ENCODE data around the gene RNF212. TPM values are rescaled to one million over a fixed set of nuclear protein-coding genes. Genes with fewer than 3 reads are reported as not detected.
A peak's percentile ranks its signal among the peaks of the same experiment; 100 is the strongest.

Gene RNF212
- total RNA-seq, 2 experiments from 2014 or later, result 3.2 to 3.5 TPM

DNA sequence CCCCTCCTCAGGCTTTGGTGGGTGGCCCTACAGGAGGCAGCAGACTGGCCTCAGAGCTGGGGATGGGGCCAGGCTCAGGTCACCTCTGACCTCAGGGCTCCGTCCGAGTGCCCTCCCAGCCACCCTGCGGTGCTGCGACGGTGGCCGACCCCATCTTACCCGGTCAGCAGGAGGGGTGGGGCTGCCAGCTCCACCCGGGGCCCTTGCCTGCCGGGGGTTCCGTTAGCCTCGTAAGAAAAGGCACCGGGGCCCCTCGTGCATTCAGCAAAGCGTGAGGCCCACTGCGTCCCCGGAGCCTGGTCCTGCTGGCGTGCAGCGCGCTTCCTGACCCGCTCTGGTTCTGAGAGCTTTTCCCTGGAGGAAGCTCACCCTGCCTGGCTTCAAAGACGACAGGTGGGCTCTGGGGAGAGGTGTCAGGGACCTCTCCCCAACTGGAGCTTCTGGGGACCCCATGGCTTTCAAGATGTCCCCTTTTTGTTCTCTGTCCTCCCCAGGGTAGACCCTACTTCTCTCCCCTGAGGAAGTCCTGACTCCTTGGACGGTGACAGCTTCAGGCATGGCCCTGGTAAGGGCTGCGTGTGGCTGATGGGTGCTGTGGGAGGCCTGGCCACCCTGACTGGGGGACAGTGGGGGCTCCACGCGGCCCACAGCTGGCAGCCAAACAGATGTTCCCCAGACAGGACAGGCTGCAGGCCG lies 86.0 kb downstream of the RNF212 start:
- CTCF ChIA-PET, result no interaction called here
- Mint-ChIP-seq H3K4me3 (no peak overlapping the region), H3K27me3 (no peaks in the 10 kb centered on the region), H3K36me3 (ENCODE audit: low read depth) (peaks cover 3% of the 10 kb centered on the region), H3K9me3 (no peaks in the 10 kb centered on the region), H3K4me1 (peaks cover 8% of the 10 kb centered on the region), H3K27ac (no peak overlapping the region)
- POLR2A ChIA-PET, result no interaction called here
- DNase-seq, result no peak

DNA sequence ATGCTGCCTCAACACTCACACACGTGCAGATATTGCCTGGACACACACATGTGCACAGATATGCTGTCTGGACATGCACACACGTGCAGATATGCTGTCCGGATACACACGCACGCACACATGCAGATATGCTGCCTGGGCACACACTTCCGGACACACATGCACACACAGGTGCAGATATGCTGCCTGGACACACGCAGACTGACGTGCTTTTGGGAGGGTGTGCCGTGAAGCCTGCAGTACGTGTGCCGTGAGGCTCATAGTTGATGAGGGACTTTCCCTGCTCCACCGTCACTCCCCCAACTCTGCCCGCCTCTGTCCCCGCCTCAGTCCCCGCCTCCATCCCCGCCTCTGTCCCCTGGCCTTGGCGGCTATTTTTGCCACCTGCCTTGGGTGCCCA lies 87.2 kb downstream of the RNF212 start:
- H3K27me3 Mint-ChIP-seq, result no peaks in the 10 kb centered on the region
- H3K36me3 Mint-ChIP-seq (ENCODE audit: low read depth), result peaks cover 3% of the 10 kb centered on the region
- no peak overlapping the region for H3K4me3 Mint-ChIP-seq
- ChIA-PET CTCF (no interaction called here), POLR2A (no interaction called here)
- H3K27ac Mint-ChIP-seq, result no peak overlapping the region
- H3K4me1 Mint-ChIP-seq, result peaks cover 8% of the 10 kb centered on the region
- no peaks in the 10 kb centered on the region for H3K9me3 Mint-ChIP-seq
- DNase-seq, result peak; percentile 32

DNA sequence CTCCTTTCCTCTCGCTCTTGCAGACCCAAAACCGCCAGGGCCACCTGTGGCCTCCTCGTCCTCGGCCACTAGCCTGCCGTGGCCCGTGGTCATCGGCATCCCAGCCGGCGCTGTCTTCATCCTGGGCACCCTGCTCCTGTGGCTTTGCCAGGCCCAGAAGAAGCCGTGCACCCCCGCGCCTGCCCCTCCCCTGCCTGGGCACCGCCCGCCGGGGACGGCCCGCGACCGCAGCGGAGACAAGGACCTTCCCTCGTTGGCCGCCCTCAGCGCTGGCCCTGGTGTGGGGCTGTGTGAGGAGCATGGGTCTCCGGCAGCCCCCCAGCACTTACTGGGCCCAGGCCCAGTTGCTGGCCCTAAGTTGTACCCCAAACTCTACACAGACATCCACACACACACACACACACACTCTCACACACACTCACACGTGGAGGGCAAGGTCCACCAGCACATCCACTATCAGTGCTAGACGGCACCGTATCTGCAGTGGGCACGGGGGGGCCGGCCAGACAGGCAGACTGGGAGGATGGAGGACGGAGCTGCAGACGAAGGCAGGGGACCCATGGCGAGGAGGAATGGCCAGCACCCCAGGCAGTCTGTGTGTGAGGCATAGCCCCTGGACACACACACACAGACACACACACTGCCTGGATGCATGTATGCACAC lies 88.3 kb downstream of the RNF212 start:
- H3K4me3 Mint-ChIP-seq, result no peak overlapping the region
- peaks cover 3% of the 10 kb centered on the region for H3K36me3 Mint-ChIP-seq (ENCODE audit: low read depth)
- ChIA-PET CTCF (no interaction called here), POLR2A (no interaction called here)
- peaks cover 10% of the 10 kb centered on the region for H3K4me1 Mint-ChIP-seq
- H3K27ac Mint-ChIP-seq, result no peak overlapping the region
- H3K9me3 Mint-ChIP-seq, result no peaks in the 10 kb centered on the region
- H3K27me3 Mint-ChIP-seq, result no peaks in the 10 kb centered on the region
- no peak for DNase-seq

DNA sequence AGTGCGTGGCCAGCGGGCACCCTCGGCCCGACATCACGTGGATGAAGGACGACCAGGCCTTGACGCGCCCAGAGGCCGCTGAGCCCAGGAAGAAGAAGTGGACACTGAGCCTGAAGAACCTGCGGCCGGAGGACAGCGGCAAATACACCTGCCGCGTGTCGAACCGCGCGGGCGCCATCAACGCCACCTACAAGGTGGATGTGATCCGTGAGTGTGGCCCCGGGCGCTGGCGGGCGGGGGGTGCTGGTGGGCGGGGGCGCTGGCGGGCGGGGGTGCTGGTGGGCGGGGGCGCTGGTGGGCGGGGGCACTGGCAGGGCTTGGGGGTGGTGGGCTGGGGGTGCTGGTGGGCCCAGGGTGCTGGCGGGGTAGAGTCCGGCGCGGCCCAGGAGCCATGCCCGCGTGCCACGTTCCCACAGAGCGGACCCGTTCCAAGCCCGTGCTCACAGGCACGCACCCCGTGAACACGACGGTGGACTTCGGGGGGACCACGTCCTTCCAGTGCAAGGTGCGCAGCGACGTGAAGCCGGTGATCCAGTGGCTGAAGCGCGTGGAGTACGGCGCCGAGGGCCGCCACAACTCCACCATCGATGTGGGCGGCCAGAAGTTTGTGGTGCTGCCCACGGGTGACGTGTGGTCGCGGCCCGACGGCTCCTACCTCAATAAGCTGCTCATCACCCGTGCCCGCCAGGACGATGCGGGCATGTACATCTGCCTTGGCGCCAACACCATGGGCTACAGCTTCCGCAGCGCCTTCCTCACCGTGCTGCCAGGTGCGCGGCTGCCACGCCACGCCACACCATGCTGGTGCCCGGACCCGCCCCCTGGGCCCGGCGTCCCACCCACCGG lies 89.2 kb downstream of the RNF212 start:
- no peak overlapping the region for H3K4me3 Mint-ChIP-seq
- H3K36me3 Mint-ChIP-seq (ENCODE audit: low read depth), result peaks cover 3% of the 10 kb centered on the region
- peaks cover 12% of the 10 kb centered on the region for H3K4me1 Mint-ChIP-seq
- ChIA-PET POLR2A (no interaction called here), CTCF (no interaction called here)
- H3K9me3 Mint-ChIP-seq, result no peaks in the 10 kb centered on the region
- no peak for DNase-seq
- H3K27ac Mint-ChIP-seq, result no peak overlapping the region
- H3K27me3 Mint-ChIP-seq, result no peaks in the 10 kb centered on the region

DNA sequence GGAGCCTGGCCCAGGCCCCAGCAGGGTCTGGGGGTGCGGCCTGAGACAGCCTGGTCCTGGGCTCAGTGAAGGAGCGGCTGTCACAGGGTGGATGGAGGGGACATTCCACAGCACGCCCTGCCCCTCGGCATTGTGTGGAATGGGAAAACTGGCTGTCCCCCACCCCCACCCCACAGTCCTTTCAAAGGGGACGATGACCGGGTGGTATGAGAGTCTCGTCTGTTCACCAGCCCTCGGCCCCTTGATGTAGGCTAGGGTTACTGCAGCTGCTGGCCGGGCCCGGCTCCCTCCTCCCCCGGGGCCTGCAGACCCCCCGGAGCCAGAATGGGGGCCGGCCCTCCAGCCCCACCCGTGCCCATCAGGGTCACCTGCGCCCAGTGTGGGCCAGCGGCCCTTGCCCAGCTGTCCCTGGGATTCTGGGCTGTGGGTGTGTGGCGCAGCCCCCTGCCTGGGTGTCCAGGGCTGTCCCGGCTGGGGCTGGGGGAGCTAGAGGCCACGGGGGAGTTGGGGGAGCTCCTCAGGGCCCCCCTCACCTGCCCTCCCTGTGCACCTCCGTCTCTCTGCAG lies 90.2 kb downstream of the RNF212 start:
- CTCF ChIA-PET, result no interaction called here
- Mint-ChIP-seq H3K27ac (no peak overlapping the region), H3K36me3 (ENCODE audit: low read depth) (peaks cover 3% of the 10 kb centered on the region), H3K9me3 (no peaks in the 10 kb centered on the region), H3K27me3 (no peaks in the 10 kb centered on the region), H3K4me1 (peaks cover 12% of the 10 kb centered on the region), H3K4me3 (no peak overlapping the region)
- no peak for DNase-seq
- POLR2A ChIA-PET, result no interaction called here

DNA sequence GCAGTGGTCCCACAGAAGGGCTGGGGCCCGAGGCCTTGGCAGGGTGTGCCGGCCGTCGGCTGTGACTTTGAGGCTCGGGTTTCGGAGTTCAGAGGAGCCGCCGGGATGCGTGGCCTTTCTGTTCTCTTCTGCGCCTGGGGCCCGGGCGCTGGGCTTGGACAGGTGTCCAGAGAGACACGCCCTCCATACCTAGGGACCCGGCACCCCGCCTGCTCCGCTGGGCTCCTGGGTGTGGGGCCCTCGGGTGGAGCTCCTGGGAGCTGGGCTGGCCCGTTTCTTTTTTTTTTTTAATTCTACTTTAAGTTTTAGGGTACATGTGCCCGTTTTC lies 90.7 kb downstream of the RNF212 start:
- no peak overlapping the region for H3K27ac Mint-ChIP-seq
- CTCF ChIA-PET, result no interaction called here
- H3K36me3 Mint-ChIP-seq (ENCODE audit: low read depth), result peaks cover 3% of the 10 kb centered on the region

DNA sequence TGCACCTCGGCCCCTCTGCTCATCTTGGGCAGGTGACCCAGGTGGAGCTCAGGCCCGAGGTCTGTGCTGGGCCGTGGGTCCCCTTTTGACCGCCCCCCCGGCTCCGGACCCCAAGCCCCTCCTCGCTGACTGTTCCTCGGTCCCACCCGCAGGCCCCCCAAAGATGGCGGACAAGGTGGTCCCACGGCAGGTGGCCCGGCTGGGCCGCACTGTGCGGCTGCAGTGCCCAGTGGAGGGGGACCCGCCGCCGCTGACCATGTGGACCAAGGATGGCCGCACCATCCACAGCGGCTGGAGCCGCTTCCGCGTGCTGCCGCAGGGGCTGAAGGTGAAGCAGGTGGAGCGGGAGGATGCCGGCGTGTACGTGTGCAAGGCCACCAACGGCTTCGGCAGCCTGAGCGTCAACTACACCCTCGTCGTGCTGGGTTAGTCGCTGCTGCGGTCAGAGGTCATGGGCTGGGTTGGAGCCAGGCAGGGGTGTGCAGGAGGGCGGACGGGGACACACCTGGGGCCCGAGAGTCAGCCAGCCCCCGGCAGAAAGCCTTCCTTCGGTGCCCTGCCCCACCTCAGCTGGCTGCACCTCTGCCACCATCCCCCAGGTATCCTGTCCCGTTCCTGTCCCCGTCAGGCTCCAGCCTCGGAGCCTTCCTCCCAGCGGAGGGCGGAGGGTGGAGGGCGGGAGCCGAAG lies 91.2 kb downstream of the RNF212 start:
- H3K4me1 Mint-ChIP-seq, result peaks cover 12% of the 10 kb centered on the region
- POLR2A ChIA-PET, result no interaction called here
- no peaks in the 10 kb centered on the region for H3K27me3 Mint-ChIP-seq
- CTCF ChIA-PET, result no interaction called here
- H3K9me3 Mint-ChIP-seq, result no peaks in the 10 kb centered on the region
- no peak overlapping the region for H3K27ac Mint-ChIP-seq
- H3K36me3 Mint-ChIP-seq (ENCODE audit: low read depth), result peaks cover 3% of the 10 kb centered on the region
- H3K4me3 Mint-ChIP-seq, result no peak overlapping the region
- no peak for DNase-seq

More for the DNA sequence above, 90.7 kb downstream of the RNF212 start:
- H3K4me3 Mint-ChIP-seq, result no peak overlapping the region
- H3K27me3 Mint-ChIP-seq, result no peaks in the 10 kb centered on the region
- peaks cover 12% of the 10 kb centered on the region for H3K4me1 Mint-ChIP-seq
- POLR2A ChIA-PET, result no interaction called here
- no peak for DNase-seq
- no peaks in the 10 kb centered on the region for H3K9me3 Mint-ChIP-seq

Other genes starting within 250 kb of the RNF212 start
- 100 to 1,000 TPM; 133 to 148 TPM for gene GAK, start 181.2 kb downstream of the RNF212 start, total RNA-seq
- gene TMEM175, start 181.1 kb downstream of the RNF212 start, total RNA-seq, result 10 to 100 TPM; 38.6 to 51.7 TPM
- gene DGKQ, start 140.0 kb downstream of the RNF212 start, total RNA-seq, result 10 to 100 TPM; 20.5 to 21.3 TPM
- gene IDUA, start 126.5 kb downstream of the RNF212 start, total RNA-seq, result 10 to 100 TPM; 35.0 to 43.3 TPM
- gene SLC26A1, start 120.2 kb downstream of the RNF212 start, total RNA-seq, result under 1 TPM; 0.17 to 0.48 TPM
- 10 to 100 TPM; 10.5 to 10.6 TPM for gene FGFRL1, start 101.9 kb downstream of the RNF212 start, total RNA-seq
- 10 to 100 TPM; 21.5 to 28.3 TPM for gene SPON2, start 59.0 kb upstream of the RNF212 start, total RNA-seq
- gene CTBP1, start 135.6 kb upstream of the RNF212 start, total RNA-seq, result 100 to 1,000 TPM; 223 to 242 TPM
- gene MAEA, start 176.3 kb upstream of the RNF212 start, total RNA-seq, result 10 to 100 TPM; 63.8 to 69.0 TPM
- gene UVSSA, start 233.6 kb upstream of the RNF212 start, total RNA-seq, result 10 to 100 TPM; 19.1 to 23.0 TPM

All from activated CD4-positive, alpha-beta T cell treated with anti-CD3 and anti-CD28 coated beads, Interleukin-2, amount 10 ng/mL, durations not matched to agents 7 days and 5 days (primary cell).